HL-60 (cell line): ENCODE results near the gene CRYBB1.
A peak's percentile ranks its signal among the peaks of the same experiment; 100 is the strongest.

Experiments
- DNase-seq, 2 experiments: peaks; one replicate each; pipeline ENCODE4 v3.0.0-alpha.2; 2010 to 2020; ENCODE audit warnings: low read depth in 1 of 2, low spot score in 1 of 2
- H3K27ac ChIP-seq: fragments of 250-450 bp; sonication (Bioruptor Pico); replicated peaks from 2 replicates; pipeline ENCODE4 v1.5.1; 2020; ENCODE audit warnings: mild to moderate bottlenecking, moderate library complexity
- H3K27me3 ChIP-seq: fragments of 250-450 bp; sonication (Bioruptor Pico); 2 replicates; pipeline ENCODE4 v1.5.1; 2021; ENCODE audit warnings: mild to moderate bottlenecking, moderate library complexity; ENCODE audit not compliant: insufficient read depth, poor library complexity, severe bottlenecking
- H3K4me3 ChIP-seq: replicated peaks from 2 replicates; pipeline ENCODE4 v1.5.1; 2011; ENCODE audit warnings: mild to moderate bottlenecking, control low read depth, low read length; ENCODE audit not compliant: insufficient read depth
- GABPA ChIP-seq: IDR thresholded peaks from 2 replicates; pipeline ENCODE4 v1.6.1; 2012; ENCODE audit warnings: low read depth
- POLR2AphosphoS5 ChIP-seq: IDR thresholded peaks from 2 replicates; pipeline ENCODE4 v1.6.1; 2012; ENCODE audit warnings: low read depth
- SPI1 ChIP-seq: IDR thresholded peaks from 2 replicates; pipeline ENCODE4 v1.6.1; 2012; ENCODE audit warnings: low read depth, mild to moderate bottlenecking, borderline replicate concordance
- TF ChIP-seq, protein P1 (sequence below): IDR thresholded peaks from one replicate; pipeline ENCODE4 v1.5.1; 2011; ENCODE audit warnings: low read length, control low read depth, inconsistent platforms; ENCODE audit not compliant: insufficient read depth
- TF ChIP-seq, protein P2 (sequence below): IDR thresholded peaks from 2 replicates; pipeline ENCODE4 v1.6.1; 2012; ENCODE audit warnings: low read depth; ENCODE audit not compliant: insufficient replicate concordance

Gene CRYBB1

DNA sequence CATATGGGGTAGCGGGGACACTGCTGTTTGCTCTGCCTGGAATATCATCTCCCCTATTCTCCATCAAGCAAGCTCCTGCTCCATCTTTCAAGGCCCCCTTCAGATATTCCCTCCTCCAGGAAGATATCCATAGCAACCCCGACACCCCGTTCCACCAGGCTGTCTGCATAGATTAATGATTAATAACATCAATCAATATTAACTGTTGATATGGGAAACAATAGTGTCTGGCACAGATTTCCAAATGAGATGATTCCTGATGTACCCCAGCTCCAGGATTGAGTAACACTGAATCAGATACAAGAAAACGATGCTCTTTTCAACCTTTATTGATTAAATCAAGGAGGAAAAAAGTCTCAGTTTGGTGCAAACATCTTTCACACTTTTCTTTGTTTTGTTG is 20.3 kb downstream of the CRYBB1 start:
- no peak overlapping the region for H3K27ac ChIP-seq
- no peaks in the 10 kb centered on the region for H3K27me3 ChIP-seq
- DNase-seq: no peak
- TF ChIP-seq SPI1: no peak
- TF ChIP-seq, protein P1, sequence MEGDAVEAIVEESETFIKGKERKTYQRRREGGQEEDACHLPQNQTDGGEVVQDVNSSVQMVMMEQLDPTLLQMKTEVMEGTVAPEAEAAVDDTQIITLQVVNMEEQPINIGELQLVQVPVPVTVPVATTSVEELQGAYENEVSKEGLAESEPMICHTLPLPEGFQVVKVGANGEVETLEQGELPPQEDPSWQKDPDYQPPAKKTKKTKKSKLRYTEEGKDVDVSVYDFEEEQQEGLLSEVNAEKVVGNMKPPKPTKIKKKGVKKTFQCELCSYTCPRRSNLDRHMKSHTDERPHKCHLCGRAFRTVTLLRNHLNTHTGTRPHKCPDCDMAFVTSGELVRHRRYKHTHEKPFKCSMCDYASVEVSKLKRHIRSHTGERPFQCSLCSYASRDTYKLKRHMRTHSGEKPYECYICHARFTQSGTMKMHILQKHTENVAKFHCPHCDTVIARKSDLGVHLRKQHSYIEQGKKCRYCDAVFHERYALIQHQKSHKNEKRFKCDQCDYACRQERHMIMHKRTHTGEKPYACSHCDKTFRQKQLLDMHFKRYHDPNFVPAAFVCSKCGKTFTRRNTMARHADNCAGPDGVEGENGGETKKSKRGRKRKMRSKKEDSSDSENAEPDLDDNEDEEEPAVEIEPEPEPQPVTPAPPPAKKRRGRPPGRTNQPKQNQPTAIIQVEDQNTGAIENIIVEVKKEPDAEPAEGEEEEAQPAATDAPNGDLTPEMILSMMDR: no peak
- TF ChIP-seq GABPA: no peak
- no peak for TF ChIP-seq POLR2AphosphoS5
- TF ChIP-seq, protein P2, sequence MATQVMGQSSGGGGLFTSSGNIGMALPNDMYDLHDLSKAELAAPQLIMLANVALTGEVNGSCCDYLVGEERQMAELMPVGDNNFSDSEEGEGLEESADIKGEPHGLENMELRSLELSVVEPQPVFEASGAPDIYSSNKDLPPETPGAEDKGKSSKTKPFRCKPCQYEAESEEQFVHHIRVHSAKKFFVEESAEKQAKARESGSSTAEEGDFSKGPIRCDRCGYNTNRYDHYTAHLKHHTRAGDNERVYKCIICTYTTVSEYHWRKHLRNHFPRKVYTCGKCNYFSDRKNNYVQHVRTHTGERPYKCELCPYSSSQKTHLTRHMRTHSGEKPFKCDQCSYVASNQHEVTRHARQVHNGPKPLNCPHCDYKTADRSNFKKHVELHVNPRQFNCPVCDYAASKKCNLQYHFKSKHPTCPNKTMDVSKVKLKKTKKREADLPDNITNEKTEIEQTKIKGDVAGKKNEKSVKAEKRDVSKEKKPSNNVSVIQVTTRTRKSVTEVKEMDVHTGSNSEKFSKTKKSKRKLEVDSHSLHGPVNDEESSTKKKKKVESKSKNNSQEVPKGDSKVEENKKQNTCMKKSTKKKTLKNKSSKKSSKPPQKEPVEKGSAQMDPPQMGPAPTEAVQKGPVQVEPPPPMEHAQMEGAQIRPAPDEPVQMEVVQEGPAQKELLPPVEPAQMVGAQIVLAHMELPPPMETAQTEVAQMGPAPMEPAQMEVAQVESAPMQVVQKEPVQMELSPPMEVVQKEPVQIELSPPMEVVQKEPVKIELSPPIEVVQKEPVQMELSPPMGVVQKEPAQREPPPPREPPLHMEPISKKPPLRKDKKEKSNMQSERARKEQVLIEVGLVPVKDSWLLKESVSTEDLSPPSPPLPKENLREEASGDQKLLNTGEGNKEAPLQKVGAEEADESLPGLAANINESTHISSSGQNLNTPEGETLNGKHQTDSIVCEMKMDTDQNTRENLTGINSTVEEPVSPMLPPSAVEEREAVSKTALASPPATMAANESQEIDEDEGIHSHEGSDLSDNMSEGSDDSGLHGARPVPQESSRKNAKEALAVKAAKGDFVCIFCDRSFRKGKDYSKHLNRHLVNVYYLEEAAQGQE: no peak
- H3K4me3 ChIP-seq: no peak overlapping the region

DNA sequence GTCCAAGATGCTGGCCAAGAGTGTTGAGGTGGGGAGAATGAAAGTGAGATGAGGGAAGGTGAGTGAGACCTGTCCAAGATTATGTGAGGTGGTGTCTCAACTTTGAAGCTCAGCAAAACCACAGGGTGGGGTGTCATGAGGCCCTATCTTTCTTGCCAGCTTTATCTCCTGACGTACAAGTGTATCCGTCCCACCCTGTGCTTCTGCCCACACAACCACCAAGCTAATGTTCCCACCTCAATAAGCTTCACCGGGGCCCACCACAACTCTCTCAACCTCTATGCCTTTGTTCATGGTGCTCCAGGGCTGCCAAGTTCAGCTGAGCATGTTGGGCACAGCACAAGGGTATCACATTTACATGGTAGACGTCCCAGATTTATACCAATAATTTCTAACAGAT is 20.8 kb downstream of the CRYBB1 start:
- no peak overlapping the region for H3K4me3 ChIP-seq
- TF ChIP-seq, protein P2: no peak
- TF ChIP-seq GABPA (no peak), POLR2AphosphoS5 (no peak)
- no peak overlapping the region for H3K27ac ChIP-seq
- no peaks in the 10 kb centered on the region for H3K27me3 ChIP-seq
- no peak for DNase-seq

DNA sequence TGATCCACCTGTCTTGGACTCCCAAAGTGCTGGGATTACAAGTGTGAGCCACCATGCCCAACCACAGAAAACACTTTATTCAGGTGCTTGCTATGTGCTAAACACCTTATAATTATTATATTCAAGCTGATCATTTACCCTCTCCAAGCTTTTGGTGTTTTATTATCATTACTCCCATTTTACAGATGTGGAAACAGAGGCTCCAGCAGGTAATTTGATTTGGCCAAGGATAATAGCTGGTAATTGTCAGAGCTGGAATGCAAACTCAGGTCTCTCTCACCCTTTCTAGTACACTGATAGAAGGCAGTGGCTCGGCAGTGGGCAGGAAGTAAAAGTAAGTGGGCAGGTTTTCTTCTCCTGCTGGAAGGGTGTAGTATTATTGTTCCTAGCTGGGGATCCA is 24.1 kb downstream of the CRYBB1 start:
- Histone ChIP-seq H3K27me3 (no peaks in the 10 kb centered on the region), H3K27ac (no peak overlapping the region), H3K4me3 (no peak overlapping the region)
- TF ChIP-seq, protein P2: no peak
- no peak for TF ChIP-seq POLR2AphosphoS5
- no peak for DNase-seq

DNA sequence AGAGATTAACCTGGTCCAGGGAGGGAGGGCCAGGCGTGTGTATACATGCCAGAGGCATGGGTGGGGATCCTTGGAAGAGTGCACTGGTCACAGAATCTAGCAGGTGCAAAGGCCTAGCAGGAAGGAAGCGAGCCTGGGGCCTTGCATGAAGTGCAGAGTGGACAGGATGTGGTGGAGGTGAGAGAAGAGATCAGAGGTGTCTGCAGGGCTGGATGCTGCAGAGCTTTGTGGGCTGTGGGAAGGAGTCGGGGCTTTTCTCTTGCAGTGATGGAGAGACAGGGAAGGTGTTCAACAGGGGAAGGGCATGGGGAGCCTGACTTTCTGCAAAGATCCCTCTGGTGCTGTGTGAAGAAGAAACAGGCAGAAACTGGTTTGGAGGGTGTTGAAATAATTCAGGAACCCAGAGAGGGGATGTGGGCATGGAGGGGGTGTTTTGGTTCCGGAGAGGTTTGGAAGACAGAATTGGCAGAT is 25.4 kb downstream of the CRYBB1 start:
- Histone ChIP-seq H3K27ac (peak overlapping the region; percentile 25), H3K27me3 (no peaks in the 10 kb centered on the region), H3K4me3 (no peak overlapping the region)
- TF ChIP-seq, protein P1: no peak
- TF ChIP-seq GABPA (no peak), POLR2AphosphoS5 (no peak), SPI1 (no peak)
- TF ChIP-seq, protein P2: no peak
- peak; percentile 34 to 60 for DNase-seq
